HepG2 (cell line): ENCODE measurements around the gene CHIC2. TPM values are rescaled to one million over a fixed set of nuclear protein-coding genes. Genes with fewer than 3 reads are reported as not detected.
A peak's percentile ranks its signal among the peaks of the same experiment; 100 is the strongest.

Experiments used
- ADNP ChIP-seq: sonication (generic); formaldehyde crosslinking; IDR thresholded peaks from 2 replicates; pipeline ENCODE4 v1.4.0; 2020; ENCODE audit warnings: missing genetic modification reagents
- BCL3 ChIP-seq: sonication (generic); formaldehyde crosslinking; IDR thresholded peaks from 2 replicates; pipeline ENCODE4 v1.5.1; 2020; ENCODE audit warnings: mild to moderate bottlenecking, missing genetic modification reagents, moderate library complexity
- BCL6 ChIP-seq: IDR thresholded peaks from 2 replicates; pipeline ENCODE4 v1.6.1; 2016; ENCODE audit warnings: missing genetic modification reagents, missing compliant biosample characterization
- DBP ChIP-seq: sonication (generic); formaldehyde crosslinking; IDR thresholded peaks from 2 replicates; pipeline ENCODE4 v1.4.0; 2020; ENCODE audit warnings: missing genetic modification reagents; ENCODE audit errors: not compliant biosample characterization
- DPF2 ChIP-seq: sonication (generic); formaldehyde crosslinking; IDR thresholded peaks from 2 replicates; pipeline ENCODE4 v1.4.0; 2020; ENCODE audit warnings: mild to moderate bottlenecking, low read depth, missing genetic modification reagents, borderline replicate concordance
- EEA1 ChIP-seq: sonication (generic); formaldehyde crosslinking; IDR thresholded peaks from 2 replicates; pipeline ENCODE4 v1.5.1; 2020; ENCODE audit warnings: mild to moderate bottlenecking, missing genetic modification reagents, borderline replicate concordance
- GATAD2A ChIP-seq: IDR thresholded peaks from 2 replicates; pipeline ENCODE4 v1.6.1; 2016
- HIVEP1 ChIP-seq: sonication (generic); formaldehyde crosslinking; IDR thresholded peaks from 2 replicates; pipeline ENCODE4 v1.4.0; 2020; ENCODE audit warnings: mild to moderate bottlenecking, missing genetic modification reagents
- NR2C2 ChIP-seq: sonication (generic); formaldehyde crosslinking; IDR thresholded peaks from 2 replicates; pipeline ENCODE4 v1.4.0; 2020; ENCODE audit warnings: missing genetic modification reagents, mild to moderate bottlenecking, moderate library complexity, borderline replicate concordance
- RFXANK ChIP-seq: IDR thresholded peaks from 2 replicates; pipeline ENCODE4 v1.6.1; 2016
- ZBED4 ChIP-seq: sonication (generic); formaldehyde crosslinking; IDR thresholded peaks from 2 replicates; pipeline ENCODE4 v1.4.0; 2020; ENCODE audit warnings: missing genetic modification reagents, borderline replicate concordance
- ZNF260 ChIP-seq: sonication (generic); formaldehyde crosslinking; IDR thresholded peaks from 2 replicates; pipeline ENCODE4 v1.4.0; 2020; ENCODE audit warnings: missing genetic modification reagents, low read depth, mild to moderate bottlenecking, borderline replicate concordance
- ZNF264 ChIP-seq: sonication (generic); formaldehyde crosslinking; IDR thresholded peaks from 2 replicates; pipeline ENCODE4 v1.4.0; 2020; ENCODE audit warnings: missing genetic modification reagents
- ZNF331 ChIP-seq: sonication (generic); formaldehyde crosslinking; IDR thresholded peaks from 2 replicates; pipeline ENCODE4 v1.4.0; 2020; ENCODE audit warnings: missing genetic modification reagents
- ZNF430 ChIP-seq: sonication (generic); formaldehyde crosslinking; IDR thresholded peaks from 2 replicates; pipeline ENCODE4 v1.9.0; 2021; ENCODE audit warnings: mild to moderate bottlenecking, missing genetic modification reagents
- ZNF589 ChIP-seq: sonication (generic); formaldehyde crosslinking; conservative IDR thresholded peaks from 2 replicates; pipeline ENCODE4 v1.8.0; 2022; ENCODE audit warnings: mild to moderate bottlenecking, moderate library complexity, missing genetic modification reagents
- ZNF749 ChIP-seq: sonication (generic); formaldehyde crosslinking; IDR thresholded peaks from 2 replicates; pipeline ENCODE4 v1.8.0; 2022; ENCODE audit warnings: mild to moderate bottlenecking, missing genetic modification reagents, moderate library complexity, borderline replicate concordance
- polyA plus RNA-seq, 8 experiments: library from polyadenylated mRNA; depleted of rRNA in 3 of 8; stranded (reverse) in 7 of 8; unstranded in 1 of 8; fragments of >200 nt; fragmentation: Illumina TruSeq in 4 of 8; extraction: Trizol in 4 of 8; gene quantifications; 2 replicates each; pipeline versions ENCODE4 v1.2.1 to v1.2.3, GENCODE V29; 2011 to 2016; ENCODE audit warnings: low read depth in 4 of 8, missing spikeins in 1 of 8, mixed read lengths in 1 of 8; ENCODE audit not compliant: insufficient read depth in 1 of 8
- total RNA-seq, 5 experiments: library from RNA; depleted of rRNA; stranded (reverse); fragments of >200 nt; fragmentation: Illumina TruSeq; extraction: Trizol; gene quantifications; 2 replicates each; pipeline ENCODE4 v1.2.3, GENCODE V29; 2016; ENCODE audit warnings: low read depth in 1 of 5
- TF ChIP-seq, protein P1 (sequence below): sonication (generic); formaldehyde crosslinking; IDR thresholded peaks from 2 replicates; pipeline ENCODE4 v1.8.1; 2022; ENCODE audit warnings: low read depth, mild to moderate bottlenecking, missing genetic modification reagents
- TF ChIP-seq, protein P2 (sequence below): sonication (generic); formaldehyde crosslinking; IDR thresholded peaks from 2 replicates; pipeline ENCODE4 v1.4.0; 2020; ENCODE audit warnings: mild to moderate bottlenecking, missing genetic modification reagents

The CHIC2 gene
- total and polyA plus RNA-seq, 2 of the 13 experiments (the other 11 are each of a cell fraction or from before 2014, with no cell fraction given): 10.0 to 17.2 TPM

DNA sequence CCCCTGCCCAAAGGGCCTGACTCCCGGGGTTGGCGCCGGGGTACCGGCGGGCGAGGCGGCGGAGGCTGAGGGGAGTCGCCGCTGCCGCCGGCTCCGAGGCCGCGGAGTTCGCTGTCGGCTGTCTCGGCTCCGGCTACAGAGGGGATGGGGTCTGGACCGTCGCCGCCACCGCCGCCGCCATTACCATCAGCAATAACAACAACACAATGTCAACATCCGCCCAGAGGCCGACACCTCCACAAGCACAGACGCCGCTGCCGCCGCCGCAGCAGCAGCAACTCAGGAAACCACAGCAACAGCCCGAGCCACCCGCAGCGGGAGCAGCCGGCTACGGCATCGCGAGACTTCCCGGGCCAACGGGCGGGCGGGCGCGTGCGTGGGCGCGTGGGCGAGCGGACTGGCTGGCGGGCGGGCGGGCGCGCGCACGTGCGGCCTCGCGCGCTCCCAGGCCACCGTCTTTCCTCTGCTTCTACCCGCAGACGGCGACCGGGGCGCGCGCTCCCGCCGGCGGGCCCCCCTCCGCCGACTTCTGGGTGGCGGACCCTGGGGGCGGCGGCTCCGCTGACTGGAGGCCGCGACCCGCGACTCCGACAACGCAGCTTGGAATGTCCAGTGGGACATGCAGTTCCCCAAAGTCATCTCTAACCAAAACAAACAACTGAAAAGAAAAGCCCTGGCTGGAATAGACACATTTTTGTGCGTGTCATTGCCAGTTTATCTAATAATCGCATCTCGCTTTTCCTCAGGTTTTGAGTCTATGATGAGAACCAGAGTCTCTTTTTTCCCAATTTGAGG lies at the start of gene CHIC2 (continued):
- TF ChIP-seq DBP (CRISPR knock-in tag): no peak
- TF ChIP-seq ZNF264 (CRISPR knock-in tag): no peak
- no peak for TF ChIP-seq RFXANK (CRISPR knock-in tag)
- no peak for TF ChIP-seq ZNF260
- no peak; the same call in 1 of the 2 replicates for TF ChIP-seq BCL3
- no peak for TF ChIP-seq ADNP (CRISPR knock-in tag)
- no peak for TF ChIP-seq DPF2 (CRISPR knock-in tag)
- TF ChIP-seq ZNF589 (CRISPR knock-in tag): no peak
- TF ChIP-seq ZBED4 (CRISPR knock-in tag): no peak
- TF ChIP-seq, protein P1, sequence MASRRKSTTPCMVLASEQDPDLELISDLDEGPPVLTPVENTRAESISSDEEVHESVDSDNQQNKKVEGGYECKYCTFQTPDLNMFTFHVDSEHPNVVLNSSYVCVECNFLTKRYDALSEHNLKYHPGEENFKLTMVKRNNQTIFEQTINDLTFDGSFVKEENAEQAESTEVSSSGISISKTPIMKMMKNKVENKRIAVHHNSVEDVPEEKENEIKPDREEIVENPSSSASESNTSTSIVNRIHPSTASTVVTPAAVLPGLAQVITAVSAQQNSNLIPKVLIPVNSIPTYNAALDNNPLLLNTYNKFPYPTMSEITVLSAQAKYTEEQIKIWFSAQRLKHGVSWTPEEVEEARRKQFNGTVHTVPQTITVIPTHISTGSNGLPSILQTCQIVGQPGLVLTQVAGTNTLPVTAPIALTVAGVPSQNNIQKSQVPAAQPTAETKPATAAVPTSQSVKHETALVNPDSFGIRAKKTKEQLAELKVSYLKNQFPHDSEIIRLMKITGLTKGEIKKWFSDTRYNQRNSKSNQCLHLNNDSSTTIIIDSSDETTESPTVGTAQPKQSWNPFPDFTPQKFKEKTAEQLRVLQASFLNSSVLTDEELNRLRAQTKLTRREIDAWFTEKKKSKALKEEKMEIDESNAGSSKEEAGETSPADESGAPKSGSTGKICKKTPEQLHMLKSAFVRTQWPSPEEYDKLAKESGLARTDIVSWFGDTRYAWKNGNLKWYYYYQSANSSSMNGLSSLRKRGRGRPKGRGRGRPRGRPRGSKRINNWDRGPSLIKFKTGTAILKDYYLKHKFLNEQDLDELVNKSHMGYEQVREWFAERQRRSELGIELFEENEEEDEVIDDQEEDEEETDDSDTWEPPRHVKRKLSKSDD (CRISPR knock-in tag): 0 out of 2 replicates have a peak, but pooled peaks have one; percentile 47
- peak; percentile 66; the same call in 1 of the 2 replicates for TF ChIP-seq ZNF749
- TF ChIP-seq GATAD2A: 0 out of 2 replicates have a peak, but pooled peaks have one; percentile 10
- peak; percentile 32; the same call in 1 of the 2 replicates for TF ChIP-seq ZNF430
- TF ChIP-seq, protein P2, sequence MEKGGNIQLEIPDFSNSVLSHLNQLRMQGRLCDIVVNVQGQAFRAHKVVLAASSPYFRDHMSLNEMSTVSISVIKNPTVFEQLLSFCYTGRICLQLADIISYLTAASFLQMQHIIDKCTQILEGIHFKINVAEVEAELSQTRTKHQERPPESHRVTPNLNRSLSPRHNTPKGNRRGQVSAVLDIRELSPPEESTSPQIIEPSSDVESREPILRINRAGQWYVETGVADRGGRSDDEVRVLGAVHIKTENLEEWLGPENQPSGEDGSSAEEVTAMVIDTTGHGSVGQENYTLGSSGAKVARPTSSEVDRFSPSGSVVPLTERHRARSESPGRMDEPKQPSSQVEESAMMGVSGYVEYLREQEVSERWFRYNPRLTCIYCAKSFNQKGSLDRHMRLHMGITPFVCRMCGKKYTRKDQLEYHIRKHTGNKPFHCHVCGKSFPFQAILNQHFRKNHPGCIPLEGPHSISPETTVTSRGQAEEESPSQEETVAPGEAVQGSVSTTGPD (CRISPR knock-in tag): no peak
- TF ChIP-seq HIVEP1 (CRISPR knock-in tag): no peak
- TF ChIP-seq EEA1: no peak
- TF ChIP-seq ZNF331: peak; percentile 39; the same call in 1 of the 2 replicates
- no peak for TF ChIP-seq BCL6 (CRISPR knock-in tag)
- TF ChIP-seq NR2C2 (CRISPR knock-in tag): no peak
